Measurements from ENCODE around the gene PCID2.

The PCID2 gene

GRCh38 chr13:113203507-113204377, 4.7 kb downstream of the PCID2 start:
- TF ChIP-seq FOXA1 (IDR thresholded peaks at IDR 0.05), result no peak
- TF ChIP-seq SUZ12 (IDR thresholded peaks at IDR 0.05), result no peak
- no peak for TF ChIP-seq CTBP1 (IDR thresholded peaks at IDR 0.05; ENCODE audit: borderline replicate concordance)
- TF ChIP-seq BHLHE40 (IDR thresholded peaks at IDR 0.05; ENCODE audit: borderline replicate concordance), result no peak
- TF ChIP-seq L3MBTL2 (conservative IDR thresholded peaks at IDR 0.05), result no peak
- TF ChIP-seq, protein P1, sequence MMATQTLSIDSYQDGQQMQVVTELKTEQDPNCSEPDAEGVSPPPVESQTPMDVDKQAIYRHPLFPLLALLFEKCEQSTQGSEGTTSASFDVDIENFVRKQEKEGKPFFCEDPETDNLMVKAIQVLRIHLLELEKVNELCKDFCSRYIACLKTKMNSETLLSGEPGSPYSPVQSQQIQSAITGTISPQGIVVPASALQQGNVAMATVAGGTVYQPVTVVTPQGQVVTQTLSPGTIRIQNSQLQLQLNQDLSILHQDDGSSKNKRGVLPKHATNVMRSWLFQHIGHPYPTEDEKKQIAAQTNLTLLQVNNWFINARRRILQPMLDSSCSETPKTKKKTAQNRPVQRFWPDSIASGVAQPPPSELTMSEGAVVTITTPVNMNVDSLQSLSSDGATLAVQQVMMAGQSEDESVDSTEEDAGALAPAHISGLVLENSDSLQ (IDR thresholded peaks at IDR 0.05), result no peak
- TF ChIP-seq HDGF (IDR thresholded peaks at IDR 0.05; ENCODE audit: borderline replicate concordance), result no peak
- TF ChIP-seq ELF4 (IDR thresholded peaks at IDR 0.05), result no peak
- no peak for TF ChIP-seq TARDBP (IDR thresholded peaks at IDR 0.05)
- no peak for TF ChIP-seq LEF1 (IDR thresholded peaks at IDR 0.05; ENCODE audit: borderline replicate concordance)
- TF ChIP-seq SP1 (IDR thresholded peaks at IDR 0.05), result no peak
- TF ChIP-seq ZNF384 (IDR thresholded peaks at IDR 0.05), result no peak
- no peak for TF ChIP-seq ARNT (IDR thresholded peaks at IDR 0.05)
- no peak for TF ChIP-seq FOXK2 (IDR thresholded peaks at IDR 0.05)
- TF ChIP-seq NFRKB (IDR thresholded peaks at IDR 0.05), result no peak
- no peak for TF ChIP-seq FOXM1 (IDR thresholded peaks at IDR 0.05; ENCODE audit: borderline replicate concordance)
- DNase-seq (ENCODE audit: extremely low spot score), result no peak
- ChIA-PET POLR2A (no interaction called here), CTCF (no interaction called here)

GRCh38 chr13:113202912-113203311, 5.6 kb downstream of the PCID2 start:
- DNase-seq (ENCODE audit: extremely low spot score), result no peak
- TF ChIP-seq L3MBTL2 (conservative IDR thresholded peaks at IDR 0.05), result no peak
- no peak for TF ChIP-seq HDGF (IDR thresholded peaks at IDR 0.05; ENCODE audit: borderline replicate concordance)
- ChIA-PET CTCF (no interaction called here), POLR2A (no interaction called here)

GRCh38 chr13:113201815-113202214, 6.7 kb downstream of the PCID2 start:
- ChIA-PET CTCF (no interaction called here), POLR2A (interaction anchor here (1.5 kb wide), 1 partner anchor 8 kb away, joined by 4 read pairs; the partner anchor contains the start of genes CUL4A and PCID2)
- no peak for DNase-seq (ENCODE audit: extremely low spot score)
- TF ChIP-seq FOXK2 (IDR thresholded peaks at IDR 0.05), result no peak
- TF ChIP-seq SP1 (IDR thresholded peaks at IDR 0.05), result no peak
- no peak for TF ChIP-seq L3MBTL2 (conservative IDR thresholded peaks at IDR 0.05)
- no peak for TF ChIP-seq FOXM1 (IDR thresholded peaks at IDR 0.05; ENCODE audit: borderline replicate concordance)
- no peak for TF ChIP-seq NFRKB (IDR thresholded peaks at IDR 0.05)
- no peak for TF ChIP-seq ELF4 (IDR thresholded peaks at IDR 0.05)
- TF ChIP-seq, protein P1 (IDR thresholded peaks at IDR 0.05), result no peak
- TF ChIP-seq SUZ12 (IDR thresholded peaks at IDR 0.05), result no peak
- no peak for TF ChIP-seq ZNF384 (IDR thresholded peaks at IDR 0.05)
- TF ChIP-seq CTBP1 (IDR thresholded peaks at IDR 0.05; ENCODE audit: borderline replicate concordance), result no peak
- TF ChIP-seq BHLHE40 (IDR thresholded peaks at IDR 0.05; ENCODE audit: borderline replicate concordance), result no peak
- no peak for TF ChIP-seq HDGF (IDR thresholded peaks at IDR 0.05; ENCODE audit: borderline replicate concordance)
- no peak for TF ChIP-seq FOXA1 (IDR thresholded peaks at IDR 0.05)
- TF ChIP-seq ARNT (IDR thresholded peaks at IDR 0.05), result no peak
- no peak for TF ChIP-seq TARDBP (IDR thresholded peaks at IDR 0.05)
- TF ChIP-seq LEF1 (IDR thresholded peaks at IDR 0.05; ENCODE audit: borderline replicate concordance), result no peak

GRCh38 chr13:113196970-113197737, 11.3 kb downstream of the PCID2 start:
- no peak for TF ChIP-seq FOXM1 (IDR thresholded peaks at IDR 0.05; ENCODE audit: borderline replicate concordance)
- TF ChIP-seq CTBP1 (IDR thresholded peaks at IDR 0.05; ENCODE audit: borderline replicate concordance), result no peak
- no peak for TF ChIP-seq NFRKB (IDR thresholded peaks at IDR 0.05)
- TF ChIP-seq TARDBP (IDR thresholded peaks at IDR 0.05), result no peak
- no peak for TF ChIP-seq ZNF384 (IDR thresholded peaks at IDR 0.05)
- TF ChIP-seq HDGF (IDR thresholded peaks at IDR 0.05; ENCODE audit: borderline replicate concordance), result no peak
- TF ChIP-seq, protein P1 (IDR thresholded peaks at IDR 0.05), result no peak
- TF ChIP-seq L3MBTL2 (conservative IDR thresholded peaks at IDR 0.05), result no peak
- no peak for TF ChIP-seq ARNT (IDR thresholded peaks at IDR 0.05)
- no peak for TF ChIP-seq FOXK2 (IDR thresholded peaks at IDR 0.05)
- no peak for TF ChIP-seq FOXA1 (IDR thresholded peaks at IDR 0.05)
- TF ChIP-seq ELF4 (IDR thresholded peaks at IDR 0.05), result no peak
- TF ChIP-seq SUZ12 (IDR thresholded peaks at IDR 0.05), result no peak
- no peak for TF ChIP-seq LEF1 (IDR thresholded peaks at IDR 0.05; ENCODE audit: borderline replicate concordance)
- no peak for DNase-seq (ENCODE audit: extremely low spot score)
- CTCF ChIA-PET, result no interaction called here
- POLR2A ChIA-PET, result interaction anchor here (1.5 kb wide), 1 partner anchor 12 kb away, joined by 7 read pairs; the partner anchor contains the start of genes CUL4A and PCID2

- TF ChIP-seq HDGF (IDR thresholded peaks at IDR 0.05; ENCODE audit: borderline replicate concordance), result no peak
- no peak for TF ChIP-seq FOXA1 (IDR thresholded peaks at IDR 0.05)
- TF ChIP-seq, protein P1 (IDR thresholded peaks at IDR 0.05), result no peak
- POLR2A ChIA-PET, result no interaction called here
- DNase-seq (ENCODE audit: extremely low spot score), result no peak
- CTCF ChIA-PET, result no interaction called here
Observed at GRCh38 chr13:113195360-113195759, 13.1 kb downstream of the PCID2 start.

All from HEK293T (cell line).